ENCODE data around the gene CCNL1. TPM values are rescaled to one million over a fixed set of nuclear protein-coding genes. Genes with fewer than 3 reads are reported as not detected.

Gene CCNL1
- total RNA-seq, 1 donor from 2014 or later: 222 TPM

DNA sequence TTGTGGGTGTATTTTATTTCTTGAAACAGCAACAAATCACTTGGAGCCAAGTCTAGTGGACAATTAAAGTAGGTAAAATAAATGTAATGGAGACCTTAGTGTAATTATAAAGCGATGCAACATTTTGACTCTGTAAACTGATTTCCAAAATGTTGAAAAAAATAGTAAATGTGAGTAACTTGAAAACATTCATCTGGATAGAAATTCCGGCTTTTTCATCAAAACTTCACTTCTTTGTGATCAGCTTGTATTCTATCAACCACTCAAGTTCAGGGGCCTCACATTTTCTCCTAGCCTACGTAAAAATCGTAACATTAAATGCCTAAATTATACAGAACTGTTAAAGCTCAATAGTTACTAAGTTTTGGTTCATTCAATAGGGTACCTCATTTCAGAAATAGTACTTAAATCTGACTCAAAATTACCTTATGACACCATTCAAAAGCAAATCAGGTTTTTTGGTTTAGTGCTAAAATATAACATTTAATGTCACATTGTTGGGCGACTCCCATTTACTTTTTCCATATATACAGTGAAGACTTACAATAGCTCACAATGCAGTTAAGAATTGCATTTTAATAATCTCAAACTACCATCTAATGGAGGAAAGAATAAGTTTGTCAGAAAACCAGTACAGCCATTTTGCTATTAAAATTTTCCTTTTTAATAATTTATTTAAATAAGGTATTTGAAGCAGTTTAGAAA lies 12.7 kb downstream of the CCNL1 start:
- no peak for DNase-seq
- ChIA-PET POLR2A (interaction anchor here (0.7 to 1.9 kb wide), 4 partner anchors 9 to 28 kb away, joined by 3 to 8 read pairs (median 4); partner anchors contain the start of gene CCNL1), CTCF (interaction anchor here (2.2 kb wide), 1 partner anchor 10 kb away, joined by 6 read pairs; no protein-coding TSS in a partner anchor)
- no peak overlapping the region for H3K4me3 Mint-ChIP-seq
- H3K27me3 Mint-ChIP-seq: no peaks in the 10 kb centered on the region
- TF ChIP-seq, protein P1, sequence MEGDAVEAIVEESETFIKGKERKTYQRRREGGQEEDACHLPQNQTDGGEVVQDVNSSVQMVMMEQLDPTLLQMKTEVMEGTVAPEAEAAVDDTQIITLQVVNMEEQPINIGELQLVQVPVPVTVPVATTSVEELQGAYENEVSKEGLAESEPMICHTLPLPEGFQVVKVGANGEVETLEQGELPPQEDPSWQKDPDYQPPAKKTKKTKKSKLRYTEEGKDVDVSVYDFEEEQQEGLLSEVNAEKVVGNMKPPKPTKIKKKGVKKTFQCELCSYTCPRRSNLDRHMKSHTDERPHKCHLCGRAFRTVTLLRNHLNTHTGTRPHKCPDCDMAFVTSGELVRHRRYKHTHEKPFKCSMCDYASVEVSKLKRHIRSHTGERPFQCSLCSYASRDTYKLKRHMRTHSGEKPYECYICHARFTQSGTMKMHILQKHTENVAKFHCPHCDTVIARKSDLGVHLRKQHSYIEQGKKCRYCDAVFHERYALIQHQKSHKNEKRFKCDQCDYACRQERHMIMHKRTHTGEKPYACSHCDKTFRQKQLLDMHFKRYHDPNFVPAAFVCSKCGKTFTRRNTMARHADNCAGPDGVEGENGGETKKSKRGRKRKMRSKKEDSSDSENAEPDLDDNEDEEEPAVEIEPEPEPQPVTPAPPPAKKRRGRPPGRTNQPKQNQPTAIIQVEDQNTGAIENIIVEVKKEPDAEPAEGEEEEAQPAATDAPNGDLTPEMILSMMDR (IDR thresholded peaks at IDR 0.05): no peak
- H3K27ac Mint-ChIP-seq: peak overlapping the region; percentile 30
- no peak for ATAC-seq (ENCODE audit: low read depth)
- peaks cover 92% of the 10 kb centered on the region for H3K36me3 Mint-ChIP-seq (ENCODE audit: low read depth)
- intact Hi-C loops (cut with micrococcal nuclease): no loop called here
- H3K4me1 Mint-ChIP-seq: peaks cover 4% of the 10 kb centered on the region
- no peaks in the 10 kb centered on the region for H3K9me3 Mint-ChIP-seq

DNA sequence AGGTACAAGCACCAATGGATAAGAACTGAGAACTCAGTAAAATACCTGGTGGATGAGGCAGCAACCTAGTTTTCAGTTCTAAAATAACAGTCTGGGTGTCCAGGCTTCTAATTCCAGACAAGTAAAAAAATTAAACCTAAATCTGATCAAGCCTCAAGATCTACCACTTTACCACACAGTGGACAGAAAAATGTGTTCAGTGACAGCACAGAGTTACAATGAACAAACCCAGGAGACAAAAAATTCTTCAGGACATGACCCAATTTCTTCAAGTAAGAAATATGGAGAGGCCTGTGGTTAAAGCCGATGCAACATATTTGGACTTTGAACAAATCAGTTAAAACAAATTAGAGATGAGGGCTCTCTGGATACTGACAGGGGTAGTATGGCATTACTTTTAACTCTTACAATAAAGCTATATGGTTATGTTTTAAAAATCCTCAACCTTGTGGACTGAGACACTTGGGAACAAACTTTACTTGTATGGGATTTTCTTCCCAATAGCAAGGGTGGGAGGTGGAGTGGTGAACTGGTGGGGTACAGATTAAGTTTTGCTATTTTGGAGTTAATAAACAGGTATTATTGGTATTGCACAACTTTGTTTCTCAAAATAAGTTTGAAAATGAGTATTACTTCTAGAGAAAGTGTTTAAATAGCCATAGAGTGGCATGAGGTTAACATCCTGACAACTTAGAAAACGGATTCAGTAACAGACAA lies 14.2 kb downstream of the CCNL1 start:
- intact Hi-C loops (cut with micrococcal nuclease): no loop called here
- no peak for ATAC-seq (ENCODE audit: low read depth)
- CTCF ChIA-PET: interaction anchor here (2.2 kb wide), 1 partner anchor 8 kb away, joined by 6 read pairs; no protein-coding TSS in a partner anchor
- H3K4me3 Mint-ChIP-seq: no peak overlapping the region
- DNase-seq: no peak
- POLR2A ChIA-PET: no interaction called here
- TF ChIP-seq, protein P1 (IDR thresholded peaks at IDR 0.05): no peak
- peak overlapping the region; percentile 21 for H3K27ac Mint-ChIP-seq
- H3K9me3 Mint-ChIP-seq: no peaks in the 10 kb centered on the region
- no peaks in the 10 kb centered on the region for H3K27me3 Mint-ChIP-seq
- H3K36me3 Mint-ChIP-seq (ENCODE audit: low read depth): peaks cover 86% of the 10 kb centered on the region
- peaks cover 4% of the 10 kb centered on the region for H3K4me1 Mint-ChIP-seq

GRCh38 chr3:157142315-157142714 lies 17.6 kb downstream of the CCNL1 start:
- Mint-ChIP-seq H3K27me3 (no peaks in the 10 kb centered on the region), H3K4me3 (no peak overlapping the region), H3K9me3 (no peaks in the 10 kb centered on the region), H3K4me1 (peaks cover 3% of the 10 kb centered on the region), H3K27ac (no peak overlapping the region), H3K36me3 (ENCODE audit: low read depth) (peaks cover 58% of the 10 kb centered on the region)
- POLR2A ChIA-PET: no interaction called here
- intact Hi-C loops (cut with micrococcal nuclease): loop anchor here (2.0 kb wide), 1 partner anchor 14 kb away; no protein-coding TSS in a partner anchor
- TF ChIP-seq, protein P1 (IDR thresholded peaks at IDR 0.05): no peak
- DNase-seq (no peak), ATAC-seq (ENCODE audit: low read depth) (no peak)
- CTCF ChIA-PET: no interaction called here

DNA sequence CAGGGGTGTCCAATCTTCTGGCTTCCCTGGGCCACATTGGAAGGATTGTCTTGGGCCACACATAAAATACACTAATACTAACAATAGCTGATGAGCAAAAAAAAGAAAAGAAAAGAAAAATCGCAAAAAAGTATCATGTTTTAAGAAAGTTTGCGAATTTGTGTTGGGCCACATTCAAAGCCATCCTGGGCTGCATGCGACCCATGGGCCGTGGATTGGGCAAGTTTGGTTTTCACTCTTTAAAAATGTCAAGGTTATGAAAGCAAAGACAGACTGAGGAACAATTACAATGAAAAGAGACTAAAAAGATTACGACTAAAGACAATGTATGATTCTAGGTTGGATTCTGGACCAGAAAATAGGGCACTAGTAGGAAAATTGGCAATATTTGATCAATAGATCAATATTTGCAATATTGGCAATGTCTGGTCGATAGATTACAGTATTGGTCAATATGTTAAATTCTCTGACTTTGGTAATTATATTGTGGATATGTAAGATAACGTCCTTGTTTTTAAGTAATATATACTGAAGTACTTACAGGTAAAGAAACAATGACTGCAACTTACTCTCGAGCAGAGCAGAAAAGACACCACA lies 19.9 kb downstream of the CCNL1 start:
- ATAC-seq (ENCODE audit: low read depth) (no peak), DNase-seq (no peak)
- Mint-ChIP-seq H3K4me1 (peaks cover 5% of the 10 kb centered on the region), H3K4me3 (no peak overlapping the region), H3K36me3 (ENCODE audit: low read depth) (peaks cover 37% of the 10 kb centered on the region), H3K9me3 (no peaks in the 10 kb centered on the region), H3K27ac (no peak overlapping the region), H3K27me3 (no peaks in the 10 kb centered on the region)
- TF ChIP-seq, protein P1 (IDR thresholded peaks at IDR 0.05): no peak
- intact Hi-C loops (cut with micrococcal nuclease): loop anchor here (5.0 kb wide), 3 partner anchors 113 to 598 kb away; no protein-coding TSS in a partner anchor
- ChIA-PET POLR2A (interaction anchor here (0.8 kb wide), 1 partner anchor 10 kb away, joined by 5 read pairs; no protein-coding TSS in a partner anchor), CTCF (no interaction called here)
